SH-SY5Y (cell line): ENCODE data around the gene GPC5.

Experiments
- GATA2 ChIP-seq: IDR thresholded peaks from 2 replicates; pipeline ENCODE4 v1.6.1; 2011; ENCODE audit warnings: mild to moderate bottlenecking, low read depth, low read length
- GATA3 ChIP-seq: IDR thresholded peaks from 2 replicates; pipeline ENCODE4 v1.6.1; 2011; ENCODE audit warnings: low read depth, mild to moderate bottlenecking, low read length, moderate library complexity

GRCh38 chr13:92473765-92474475 lies 1075.5 kb downstream of the GPC5 start:
- TF ChIP-seq GATA2 = no peak
- no peak for TF ChIP-seq GATA3
